22Rv1 (cell line): Measurements from ENCODE around the gene ZFP37.

Experiments used
- H3K27ac ChIP-seq: fragments of 450-650 bp; 2 replicates; pipeline ENCODE4 v1.5.1; 2017
- CTCF ChIP-seq: fragments of 450-650 bp; IDR thresholded peaks from 2 replicates; pipeline ENCODE4 v1.5.1; 2017; ENCODE audit warnings: mild to moderate bottlenecking
- ZFX ChIP-seq: fragments of 450-650 bp; IDR thresholded peaks from 2 replicates; pipeline ENCODE4 v1.6.1; 2017; ENCODE audit warnings: antibody characterized with exemption, borderline replicate concordance

The ZFP37 gene

GRCh38 chr9:113042884-113043657, 13.5 kb downstream of the ZFP37 start:
- no peak for TF ChIP-seq CTCF
- TF ChIP-seq ZFX: no peak
- H3K27ac ChIP-seq: no peak overlapping the region

GRCh38 chr9:113026200-113026599, 30.3 kb downstream of the ZFP37 start:
- TF ChIP-seq CTCF: no peak
- TF ChIP-seq ZFX: no peak
- H3K27ac ChIP-seq: no peak overlapping the region

- no peak for TF ChIP-seq CTCF
- TF ChIP-seq ZFX: no peak
Observed at GRCh38 chr9:113018247-113018646, 38.3 kb downstream of the ZFP37 start.

GRCh38 chr9:113012492-113012891, 44.0 kb downstream of the ZFP37 start:
- H3K27ac ChIP-seq: no peak overlapping the region
- TF ChIP-seq ZFX (no peak), CTCF (no peak)

More at GRCh38 chr9:113018247-113018646, 38.3 kb downstream of the ZFP37 start:
- H3K27ac ChIP-seq: no peak overlapping the region

- peak; percentile 19; the same call in 1 of the 2 replicates for TF ChIP-seq CTCF
- TF ChIP-seq ZFX: no peak
- no peak within 1 kb of the TSS for H3K27ac ChIP-seq
Observed at GRCh38 chr9:113011911-113012381, 44.6 kb downstream of the ZFP37 start, which contains the start of gene ZNF883. Gene ZNF883 (minus strand): TSS chr9:113012192.

- TF ChIP-seq ZFX (no peak), CTCF (no peak)
- no peak overlapping the region for H3K27ac ChIP-seq
Observed at GRCh38 chr9:113005777-113006176, 50.7 kb downstream of the ZFP37 start.

- TF ChIP-seq CTCF (no peak), ZFX (no peak)
- H3K27ac ChIP-seq: no peak overlapping the region
Observed at GRCh38 chr9:112997236-112997941, 59.1 kb downstream of the ZFP37 start.
